GM21367 (cell line): ENCODE data around the gene ZNF235.
"Not testable (repeated sequence)": the region's sequence is repeated elsewhere in the genome, so short reads cannot be mapped to it uniquely, and the experiment has no call there.

ENCODE experiments used
- ATAC-seq: cut with Tn5 transposase; IDR thresholded peaks from one replicate; pipeline ENCODE4 v1.9.1; 2021; ENCODE audit not compliant: unreplicated experiment

The ZNF235 gene

DNA sequence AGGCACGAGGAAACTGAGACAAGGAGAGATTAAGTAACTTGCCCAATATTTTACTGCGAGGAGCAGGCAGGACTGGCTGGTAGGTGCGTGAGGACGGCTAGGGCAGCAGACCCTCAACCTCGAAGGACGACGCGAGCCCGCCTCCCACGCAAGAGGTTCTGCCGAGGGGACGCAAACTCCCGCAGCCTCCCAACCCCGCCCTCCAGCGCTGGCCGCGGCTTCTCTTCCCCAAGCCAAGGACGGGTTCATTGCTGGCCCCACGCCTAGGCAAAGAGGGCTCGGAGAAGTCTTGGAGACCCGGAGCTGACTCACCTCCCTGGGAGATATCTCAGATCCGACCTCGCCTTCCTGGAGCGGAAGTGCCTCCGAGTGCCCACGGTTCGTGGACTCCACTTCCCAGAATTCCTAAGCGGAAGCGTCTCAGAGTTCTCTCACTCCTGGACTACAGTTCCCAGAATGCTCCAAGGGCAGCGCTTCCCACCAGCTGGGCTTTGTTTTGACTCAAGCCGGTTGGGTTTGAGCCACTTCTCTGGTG is at the start of gene ZNF235:
Gene ZNF235 (minus strand): TSS at position 367 of the 535 bp plus-strand sequence. CDS start 1,621 bp downstream, outside the sequence.
- peak; percentile 93 for ATAC-seq

- ATAC-seq, result no peak
These were observed 41.7 kb upstream of the ZNF235 start for GRCh38 chr19:44346556-44346955.

GRCh38 chr19:44345959-44346358 is 41.1 kb upstream of the ZNF235 start:
- no peak for ATAC-seq

- ATAC-seq, result no peak
These were observed 39.4 kb upstream of the ZNF235 start for GRCh38 chr19:44344255-44344654.

DNA sequence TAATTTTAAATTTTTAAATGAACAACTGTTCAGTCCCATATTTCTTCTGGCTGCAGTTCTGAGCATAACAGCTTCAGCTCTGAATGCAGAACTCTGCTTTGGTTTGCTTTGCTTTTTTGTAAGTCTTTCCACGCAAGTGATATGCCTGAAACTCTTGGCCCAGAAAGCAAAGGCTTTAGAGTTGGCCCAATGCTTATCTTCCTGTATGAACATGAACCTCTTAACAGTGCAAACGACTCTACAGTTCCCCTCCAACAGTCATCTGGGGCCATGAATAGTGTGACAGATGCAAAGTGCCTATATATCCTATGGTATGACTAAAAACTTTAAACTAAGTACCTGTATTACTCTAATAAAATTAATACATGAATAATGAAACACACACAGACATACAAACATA is 37.0 kb upstream of the ZNF235 start:
- ATAC-seq, result no peak

DNA sequence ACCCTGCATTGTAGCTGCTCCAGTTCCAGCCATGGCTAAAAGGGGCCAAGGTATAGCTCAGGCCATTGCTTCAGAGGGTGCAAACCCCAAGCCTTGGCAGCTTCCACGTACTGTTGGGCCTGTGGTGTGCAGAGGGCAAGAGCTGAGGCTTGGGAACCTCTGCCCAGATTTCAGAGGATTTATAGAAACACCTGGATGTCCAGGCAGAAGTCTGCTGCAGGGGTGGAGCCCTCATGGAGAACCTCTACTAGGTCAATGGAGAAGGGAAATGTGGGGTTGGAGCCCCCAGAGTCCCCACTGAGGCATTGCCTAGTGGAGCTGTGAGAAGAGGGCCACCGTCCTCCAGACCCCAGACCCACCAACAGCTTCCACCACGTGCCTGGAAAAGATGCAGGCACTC is 29.8 kb upstream of the ZNF235 start:
- ATAC-seq, result not testable (repeated sequence)

DNA sequence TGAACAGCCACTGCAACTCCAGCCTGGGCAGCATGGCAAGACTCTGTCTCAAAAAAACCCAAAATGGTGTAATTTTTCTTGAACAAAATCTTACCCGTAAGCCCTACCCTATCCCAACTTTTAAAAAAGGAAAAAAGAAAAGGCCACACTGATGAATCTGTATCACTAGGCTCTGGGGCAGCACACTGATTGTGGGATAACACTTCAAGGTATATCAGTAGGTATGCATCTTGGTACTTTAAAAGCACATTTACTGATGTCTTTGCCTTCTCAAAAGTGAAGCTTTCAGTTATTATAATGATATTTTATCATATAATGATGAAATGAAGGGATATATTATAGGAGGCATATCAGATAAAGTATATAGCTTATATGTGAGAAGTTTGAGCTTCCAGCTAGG is 27.3 kb upstream of the ZNF235 start:
- ATAC-seq, result no peak

- ATAC-seq, result no peak
These were observed 11.1 kb upstream of the ZNF235 start for GRCh38 chr19:44315883-44316282.

DNA sequence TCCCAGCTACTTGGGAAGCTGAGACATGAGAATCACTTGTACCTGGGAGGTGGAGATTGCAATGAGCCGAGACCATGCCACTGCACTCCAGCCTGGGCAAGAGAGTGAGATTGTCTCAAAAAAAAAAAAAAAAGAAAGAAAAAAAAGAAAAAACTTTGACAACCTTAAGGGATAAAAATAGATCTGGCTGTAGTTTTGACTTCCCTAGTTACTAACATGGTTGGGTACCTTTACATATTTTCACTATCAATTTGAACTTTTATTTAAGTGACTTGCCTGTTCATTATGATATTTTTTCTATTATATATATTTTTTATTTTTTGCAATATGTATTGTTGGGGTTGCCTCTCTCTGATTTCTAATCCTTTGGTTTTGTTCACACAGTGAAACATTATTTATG is 8.4 kb upstream of the ZNF235 start:
- no peak for ATAC-seq

GRCh38 chr19:44308011-44308410 is 3.2 kb upstream of the ZNF235 start:
- no peak for ATAC-seq

DNA sequence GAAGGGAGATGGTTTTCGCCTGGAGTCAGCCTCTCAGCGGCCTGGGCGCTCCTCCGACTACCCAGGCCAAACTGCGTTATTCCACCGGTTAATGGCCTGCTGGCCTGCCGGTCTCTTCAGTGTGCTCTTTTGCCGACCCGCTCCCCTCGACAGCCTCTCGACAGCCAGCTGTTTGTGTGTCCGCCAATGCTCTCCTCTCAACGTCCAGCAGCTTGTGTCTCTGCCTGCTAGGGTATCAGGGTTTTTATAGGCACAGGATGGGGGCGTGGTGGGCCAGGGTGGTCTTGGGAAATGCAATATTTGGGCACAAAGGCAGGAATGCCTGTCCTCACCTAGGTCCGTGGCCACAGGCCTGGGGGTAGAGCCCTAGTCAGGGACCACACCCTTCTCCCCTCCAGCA is 1.5 kb upstream of the ZNF235 start:
- no peak for ATAC-seq

GRCh38 chr19:44305457-44305856 is 632 bp upstream of the ZNF235 start:
- no peak for ATAC-seq

- no peak for ATAC-seq
These were observed 753 bp downstream of the ZNF235 start for GRCh38 chr19:44303976-44304568.

DNA sequence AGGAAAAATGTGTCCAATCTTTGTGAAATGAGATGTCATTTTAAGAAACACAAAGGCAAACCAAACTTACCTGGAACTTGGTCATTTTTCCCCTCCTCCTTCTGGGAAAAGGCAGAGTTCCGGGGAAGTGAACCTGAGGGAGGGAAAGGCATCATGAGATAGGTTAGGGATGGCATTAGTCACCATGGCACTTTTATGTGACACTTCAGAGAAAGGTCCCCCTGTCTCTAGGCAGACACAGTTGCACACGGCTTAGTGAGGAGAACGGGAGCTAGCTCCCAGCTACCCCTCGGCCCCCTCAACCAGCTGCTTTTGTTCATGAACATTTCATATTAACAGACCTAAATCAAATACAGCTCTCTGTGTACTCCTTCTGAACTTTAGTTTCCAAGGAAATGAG is 1.5 kb downstream of the ZNF235 start:
- no peak for ATAC-seq

DNA sequence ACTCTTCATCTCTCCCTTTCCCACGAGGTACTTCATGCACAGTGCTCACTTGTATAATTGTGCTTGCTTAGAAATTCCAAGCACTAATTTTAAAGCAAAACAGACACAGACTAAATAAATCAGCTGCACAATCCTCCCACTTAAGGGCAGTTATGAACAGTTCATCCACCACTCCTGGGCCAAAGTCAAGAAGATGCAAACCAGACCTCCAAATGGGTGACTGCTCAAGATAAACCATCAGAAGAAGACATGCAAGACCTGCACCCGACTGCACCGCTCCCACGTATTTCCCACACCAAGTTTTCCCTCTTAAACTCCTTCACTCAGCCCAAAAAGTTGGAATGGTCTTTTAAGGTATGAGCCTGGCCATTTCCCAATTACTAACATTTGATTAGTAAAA is 19.9 kb downstream of the ZNF235 start:
- no peak for ATAC-seq

DNA sequence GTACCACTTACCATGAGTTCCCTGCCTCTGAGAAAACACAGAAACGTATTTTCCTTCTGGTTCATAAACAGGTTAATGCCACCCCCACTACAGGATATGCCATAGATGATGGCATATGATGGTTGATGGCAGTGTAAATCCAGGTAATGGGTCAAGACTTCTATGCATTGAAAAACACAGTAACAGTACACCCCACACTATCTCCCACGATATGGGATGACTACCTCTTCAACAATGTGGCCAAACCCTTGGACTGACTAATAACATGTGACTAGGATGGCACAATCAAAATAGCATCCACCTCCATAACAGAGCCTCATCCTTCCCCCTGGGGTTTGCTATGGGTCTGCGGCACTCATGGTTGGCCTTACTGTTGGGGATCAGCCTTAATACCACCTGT is 22.0 kb downstream of the ZNF235 start:
- ATAC-seq, result no peak

DNA sequence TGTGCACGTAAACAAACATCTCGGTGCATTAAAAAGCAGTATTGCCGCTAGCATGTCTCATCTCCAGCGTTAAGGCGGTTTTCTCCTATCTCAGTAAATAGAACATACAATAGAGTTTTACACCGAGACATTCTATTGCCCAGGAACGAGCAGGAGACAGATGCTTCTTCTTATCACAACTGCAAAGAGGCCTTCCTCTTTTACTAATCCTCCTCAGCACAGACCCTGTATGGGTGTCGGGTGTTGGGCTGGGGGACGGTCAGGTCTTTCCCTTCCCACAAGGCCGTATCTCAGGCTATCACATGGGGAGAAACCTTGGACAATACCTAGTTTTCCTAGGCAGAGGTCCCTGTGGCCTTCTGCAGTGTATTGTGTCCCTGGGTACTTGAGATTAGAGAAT is 23.9 kb downstream of the ZNF235 start:
- no peak for ATAC-seq

GRCh38 chr19:44278181-44278690 is 26.6 kb downstream of the ZNF235 start:
- no peak for ATAC-seq

GRCh38 chr19:44277331-44277730 is 27.5 kb downstream of the ZNF235 start:
- ATAC-seq, result no peak

GRCh38 chr19:44260695-44261446 is 44.0 kb downstream of the ZNF235 start:
- ATAC-seq, result no peak

GRCh38 chr19:44260343-44260681 is 44.5 kb downstream of the ZNF235 start:
- no peak for ATAC-seq

DNA sequence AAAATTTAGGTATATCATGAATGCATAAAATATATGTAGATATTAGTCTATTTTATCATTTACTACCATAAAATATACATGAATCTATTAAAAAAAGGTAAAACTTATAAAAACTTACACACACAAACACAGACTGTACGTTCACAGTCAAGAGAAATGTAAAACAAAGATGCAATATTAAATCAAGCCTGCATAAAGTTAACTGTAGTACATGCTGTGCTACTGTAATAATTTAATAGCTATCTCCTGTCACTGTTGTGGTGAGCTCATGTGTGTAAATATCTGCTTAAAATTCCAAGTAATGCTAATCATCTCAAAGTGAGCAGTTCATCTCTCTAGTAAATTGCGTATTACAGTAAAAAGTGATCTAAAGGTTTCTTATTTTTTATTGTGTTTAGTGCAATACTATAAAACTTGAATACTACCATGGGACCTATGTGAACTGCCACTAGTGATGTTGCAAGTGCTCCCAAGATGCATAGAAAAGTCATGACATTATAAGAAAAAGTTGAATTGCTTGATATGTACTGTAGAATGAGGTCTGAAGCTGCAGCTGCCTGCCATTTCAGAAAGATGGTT is 45.9 kb downstream of the ZNF235 start:
- no peak for ATAC-seq
